Measurements from ENCODE around the gene FLOT1. TPM values are rescaled to one million over a fixed set of nuclear protein-coding genes. Genes with fewer than 3 reads are reported as not detected.
A peak's percentile ranks its signal among the peaks of the same experiment; 100 is the strongest.

FLOT1 gene
- total and polyA plus RNA-seq, 7 donors = 113 to 224 (median 181) TPM

- no peak for DNase-seq
- no peaks in the 10 kb centered on the region for H3K27me3 ChIP-seq (ENCODE audit: insufficient read depth in 3 of 3, low read length in 2 of 3)
- no peak overlapping the region for H3K4me3 ChIP-seq
- H3K27ac ChIP-seq = no peak overlapping the region
- ATAC-seq = peak in 2 of 4 donors; percentile 32 to 43
- H3K36me3 ChIP-seq (ENCODE audit: insufficient read depth in 1 of 2, low read depth in 1 of 2) = peaks cover 16 to 97% of the 10 kb centered on the region in 2 donors
- no peak for TF ChIP-seq CTCF (IDR thresholded peaks at IDR 0.05)
- H3K4me1 ChIP-seq = peaks cover 6% of the 10 kb centered on the region
- H3K9me3 ChIP-seq = no peaks in the 10 kb centered on the region
- intact Hi-C loops (cut with DNase I) = loop anchor here in 1 of 2 donors (10.0 kb wide), 1 partner anchor 183 kb away; no protein-coding TSS in a partner anchor
- 50 to 67% (median 51%) methylated on average over 7 of the region's 7 CpGs for WGBS, 3 donors
These were observed 14.4 kb downstream of the FLOT1 start for GRCh38 chr6:30727920-30728553.

- Histone ChIP-seq H3K9me3 (no peaks in the 10 kb centered on the region), H3K4me1 (peaks cover 16% of the 10 kb centered on the region), H3K27ac (no peak overlapping the region), H3K27me3 (ENCODE audit: insufficient read depth in 3 of 3, low read length in 2 of 3) (no peaks in the 10 kb centered on the region), H3K36me3 (ENCODE audit: insufficient read depth in 1 of 2, low read depth in 1 of 2) (peaks cover 16 to 92% of the 10 kb centered on the region in 2 donors), H3K4me3 (no peak overlapping the region)
- intact Hi-C loops (cut with DNase I) = loop anchor here in 1 of 2 donors (10.0 kb wide), 1 partner anchor 182 kb away; no protein-coding TSS in a partner anchor
- WGBS, 3 donors = 82 to 87% (median 83%) methylated on average over 9 to 11 of the region's 11 CpGs
- DNase-seq = no peak
- ATAC-seq = no peak
- TF ChIP-seq CTCF (IDR thresholded peaks at IDR 0.05) = no peak
These were observed 15.7 kb downstream of the FLOT1 start for GRCh38 chr6:30726506-30727413.

GRCh38 chr6:30725713-30726505 is 16.6 kb downstream of the FLOT1 start:
- 51 to 66% (median 52%) methylated on average over 3 of the region's 3 CpGs for WGBS, 3 donors
- DNase-seq = no peak
- intact Hi-C loops (cut with DNase I) = loop anchor here in 1 of 2 donors (1.0 to 10.0 kb wide), 2 partner anchors 12 to 181 kb away; no protein-coding TSS in a partner anchor

More at GRCh38 chr6:30725713-30726505, 16.6 kb downstream of the FLOT1 start:
- no peak for ATAC-seq
- no peaks in the 10 kb centered on the region for H3K9me3 ChIP-seq
- no peak for TF ChIP-seq CTCF (IDR thresholded peaks at IDR 0.05)
- H3K4me1 ChIP-seq = peaks cover 16% of the 10 kb centered on the region
- H3K36me3 ChIP-seq (ENCODE audit: insufficient read depth in 1 of 2, low read depth in 1 of 2) = peaks cover 16 to 85% of the 10 kb centered on the region in 2 donors
- H3K4me3 ChIP-seq = no peak overlapping the region
- H3K27me3 ChIP-seq (ENCODE audit: insufficient read depth in 3 of 3, low read length in 2 of 3) = no peaks in the 10 kb centered on the region
- peak overlapping the region; percentile 46 for H3K27ac ChIP-seq
